ENCODE measurements around the gene LMAN2.

LMAN2 gene

GRCh38 chr5:177351392-177352329 is at the start of gene LMAN2:
TSS of gene LMAN2 (minus strand) at chr5:177351668. CDS start at chr5:177351647, 21 bp downstream.
- Histone ChIP-seq H3K4me3 (ENCODE audit: low read length, poor library complexity, severe bottlenecking) (peak within 1 kb of the TSS; percentile 92), H4K20me1 (ENCODE audit: insufficient read depth, low read length, poor library complexity, severe bottlenecking) (peaks cover 8% of the 10 kb centered on the region), H3K4me2 (ENCODE audit: low read depth, low read length, poor library complexity, severe bottlenecking) (peak within 1 kb of the TSS; percentile 97), H3K79me2 (ENCODE audit: insufficient read depth, low read length) (peaks cover 45% of the 10 kb centered on the region), H3K36me3 (ENCODE audit: insufficient read depth, low read length) (no peaks in the 10 kb centered on the region), H2AFZ (ENCODE audit: low read length) (peak within 1 kb of the TSS; percentile 97), H3F3A (ENCODE audit: low read depth) (no peaks in the 10 kb centered on the region), H3K9me3 (ENCODE audit: insufficient read depth, low read depth, low read length) (no peaks in the 10 kb centered on the region), H3K4me1 (ENCODE audit: insufficient read depth, low read length, poor library complexity, severe bottlenecking) (peaks cover 37% of the 10 kb centered on the region), H3K9me2 (replicated peaks; ENCODE audit: low read depth, low read length) (no peaks in the 10 kb centered on the region), H3K27me3 (ENCODE audit: insufficient read depth, low read length, poor library complexity, severe bottlenecking) (no peaks in the 10 kb centered on the region), H3K9ac (ENCODE audit: low read depth, low read length, poor library complexity, severe bottlenecking) (peak within 1 kb of the TSS; percentile 84)
- TF ChIP-seq CTCF (conservative IDR thresholded peaks at IDR 0.05; ENCODE audit: low read length) (no peak), EZH2phosphoT487 (IDR thresholded peaks at IDR 0.05; ENCODE audit: borderline replicate concordance) (no peak)

- no peak within 1 kb of the TSS for H3K4me2 ChIP-seq (ENCODE audit: low read depth, low read length, poor library complexity, severe bottlenecking)
- peaks cover 8% of the 10 kb centered on the region for H3K4me1 ChIP-seq (ENCODE audit: insufficient read depth, low read length, poor library complexity, severe bottlenecking)
- H3K4me3 ChIP-seq (ENCODE audit: low read length, poor library complexity, severe bottlenecking), result no peak within 1 kb of the TSS
- no peaks in the 10 kb centered on the region for H3K9me3 ChIP-seq (ENCODE audit: insufficient read depth, low read depth, low read length)
- no peak for TF ChIP-seq EZH2phosphoT487 (IDR thresholded peaks at IDR 0.05; ENCODE audit: borderline replicate concordance)
- H2AFZ ChIP-seq (ENCODE audit: low read length), result no peak within 1 kb of the TSS
- H4K20me1 ChIP-seq (ENCODE audit: insufficient read depth, low read length, poor library complexity, severe bottlenecking), result no peaks in the 10 kb centered on the region
- H3K79me2 ChIP-seq (ENCODE audit: insufficient read depth, low read length), result no peaks in the 10 kb centered on the region
- no peaks in the 10 kb centered on the region for H3K36me3 ChIP-seq (ENCODE audit: insufficient read depth, low read length)
- no peak within 1 kb of the TSS for H3K9ac ChIP-seq (ENCODE audit: low read depth, low read length, poor library complexity, severe bottlenecking)
- no peaks in the 10 kb centered on the region for H3K27me3 ChIP-seq (ENCODE audit: insufficient read depth, low read length, poor library complexity, severe bottlenecking)
- H3F3A ChIP-seq (ENCODE audit: low read depth), result no peaks in the 10 kb centered on the region
- H3K9me2 ChIP-seq (replicated peaks; ENCODE audit: low read depth, low read length), result no peaks in the 10 kb centered on the region
Measured at GRCh38 chr5:177399997-177400868, 48.8 kb upstream of the LMAN2 start, which contains the start of gene PFN3. TSS of gene PFN3 (minus strand) at chr5:177400661. CDS start at chr5:177400576, 85 bp downstream.

- Histone ChIP-seq H3K79me2 (ENCODE audit: insufficient read depth, low read length) (no peaks in the 10 kb centered on the region), H4K20me1 (ENCODE audit: insufficient read depth, low read length, poor library complexity, severe bottlenecking) (no peaks in the 10 kb centered on the region), H3K9ac (ENCODE audit: low read depth, low read length, poor library complexity, severe bottlenecking) (no peak overlapping the region), H3K4me3 (ENCODE audit: low read length, poor library complexity, severe bottlenecking) (no peak overlapping the region), H3K36me3 (ENCODE audit: insufficient read depth, low read length) (no peaks in the 10 kb centered on the region), H3K9me3 (ENCODE audit: insufficient read depth, low read depth, low read length) (no peaks in the 10 kb centered on the region), H2AFZ (ENCODE audit: low read length) (no peak overlapping the region), H3K9me2 (replicated peaks; ENCODE audit: low read depth, low read length) (no peaks in the 10 kb centered on the region), H3F3A (ENCODE audit: low read depth) (no peaks in the 10 kb centered on the region), H3K4me1 (ENCODE audit: insufficient read depth, low read length, poor library complexity, severe bottlenecking) (peaks cover 2% of the 10 kb centered on the region), H3K4me2 (ENCODE audit: low read depth, low read length, poor library complexity, severe bottlenecking) (no peak overlapping the region), H3K27me3 (ENCODE audit: insufficient read depth, low read length, poor library complexity, severe bottlenecking) (no peaks in the 10 kb centered on the region)
- TF ChIP-seq CTCF (conservative IDR thresholded peaks at IDR 0.05; ENCODE audit: low read length) (no peak), EZH2phosphoT487 (IDR thresholded peaks at IDR 0.05; ENCODE audit: borderline replicate concordance) (no peak)
Measured at GRCh38 chr5:177397875-177398390, 46.5 kb upstream of the LMAN2 start.
